Medulla oblongata (tissue), 1 donor: ENCODE results near the gene ANKS3.
A peak's percentile ranks its signal among the peaks of the same experiment; 100 is the strongest.

Source experiments
- DNase-seq: peaks from one replicate; pipeline ENCODE4 v3.0.0-alpha.2; 2015; ENCODE audit errors: extremely low spot score

ANKS3 gene

DNA sequence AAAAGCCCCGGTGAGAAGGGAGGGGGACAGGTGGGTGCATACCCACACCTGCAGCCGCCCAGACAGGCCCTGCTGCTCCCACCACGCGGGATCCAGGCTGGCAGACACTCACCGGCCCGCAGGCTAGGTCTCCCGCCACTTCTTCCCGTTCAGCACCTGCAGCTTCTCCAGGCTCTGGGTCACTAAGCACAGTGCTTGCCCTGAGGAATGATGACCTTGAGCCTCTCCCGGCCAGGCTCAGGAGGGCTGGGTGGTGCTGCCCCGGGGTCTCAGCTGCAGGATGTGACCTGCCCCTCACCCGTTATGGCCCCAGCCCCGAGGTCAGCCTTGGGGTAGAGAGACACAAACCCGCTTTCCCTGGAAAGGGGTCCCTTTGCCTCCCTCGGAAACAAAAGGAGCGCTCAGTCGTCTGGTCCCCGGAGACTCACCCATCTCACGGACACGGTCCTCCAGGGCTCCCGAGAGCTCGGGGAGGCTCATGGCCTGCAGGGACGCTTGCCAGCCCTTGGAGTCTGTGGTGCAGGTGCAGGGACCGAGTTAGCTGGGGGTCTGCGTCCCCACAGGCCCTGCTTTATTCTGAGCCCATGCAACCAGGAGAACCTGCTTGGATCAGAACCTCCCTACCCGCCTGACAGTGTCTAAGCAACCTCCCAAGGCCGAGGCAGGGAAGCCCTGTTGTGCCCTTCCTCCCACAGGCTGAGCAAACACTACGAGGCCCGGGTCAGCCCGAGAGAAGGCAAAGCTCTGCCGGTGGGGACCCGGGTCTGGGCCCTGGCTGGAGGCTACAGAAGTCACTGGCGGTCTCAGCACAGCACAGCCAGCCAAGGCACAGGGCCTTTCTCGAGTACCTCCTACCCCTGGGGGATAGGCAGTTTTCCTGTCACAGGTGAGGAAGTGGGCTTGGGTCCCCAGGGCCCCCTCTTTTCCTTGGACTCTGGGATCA is 36.9 kb downstream of the ANKS3 start:
- no peak for DNase-seq

DNA sequence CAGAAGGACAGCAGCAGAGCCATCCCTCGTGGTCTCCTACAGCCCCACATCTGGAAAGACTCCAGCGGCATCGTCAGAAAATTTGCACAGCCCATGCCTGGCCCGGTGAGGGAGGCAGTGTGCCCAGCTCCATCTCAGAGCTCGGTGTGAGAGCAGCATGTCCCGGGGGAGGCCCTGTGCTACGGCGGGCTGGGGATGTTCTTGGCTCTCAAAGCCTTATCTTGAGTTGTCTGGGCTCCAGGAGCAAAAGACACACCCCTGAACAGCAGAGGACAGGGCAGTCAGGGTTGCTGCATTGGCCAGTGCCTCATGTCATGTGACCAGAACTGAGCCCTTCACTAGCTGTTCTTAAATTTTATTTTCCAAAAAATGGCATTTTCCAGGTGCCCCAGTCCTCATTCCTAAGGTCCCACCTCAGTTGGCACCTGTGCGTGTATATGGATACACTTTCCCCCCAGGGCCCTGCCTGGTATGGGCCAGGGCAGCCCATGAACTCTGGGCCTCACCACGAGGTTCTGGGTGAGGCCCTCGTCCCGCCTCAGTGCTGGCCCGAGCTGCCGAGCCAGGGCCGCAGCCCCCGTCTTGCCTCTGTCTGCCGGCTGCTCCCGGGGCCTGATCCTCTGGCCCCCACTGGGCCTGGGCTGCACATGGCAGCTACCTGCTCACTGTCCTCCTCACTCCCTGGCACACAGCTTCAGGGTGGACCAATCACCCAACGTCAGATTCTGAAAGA is 37.7 kb downstream of the ANKS3 start:
- no peak for DNase-seq

DNA sequence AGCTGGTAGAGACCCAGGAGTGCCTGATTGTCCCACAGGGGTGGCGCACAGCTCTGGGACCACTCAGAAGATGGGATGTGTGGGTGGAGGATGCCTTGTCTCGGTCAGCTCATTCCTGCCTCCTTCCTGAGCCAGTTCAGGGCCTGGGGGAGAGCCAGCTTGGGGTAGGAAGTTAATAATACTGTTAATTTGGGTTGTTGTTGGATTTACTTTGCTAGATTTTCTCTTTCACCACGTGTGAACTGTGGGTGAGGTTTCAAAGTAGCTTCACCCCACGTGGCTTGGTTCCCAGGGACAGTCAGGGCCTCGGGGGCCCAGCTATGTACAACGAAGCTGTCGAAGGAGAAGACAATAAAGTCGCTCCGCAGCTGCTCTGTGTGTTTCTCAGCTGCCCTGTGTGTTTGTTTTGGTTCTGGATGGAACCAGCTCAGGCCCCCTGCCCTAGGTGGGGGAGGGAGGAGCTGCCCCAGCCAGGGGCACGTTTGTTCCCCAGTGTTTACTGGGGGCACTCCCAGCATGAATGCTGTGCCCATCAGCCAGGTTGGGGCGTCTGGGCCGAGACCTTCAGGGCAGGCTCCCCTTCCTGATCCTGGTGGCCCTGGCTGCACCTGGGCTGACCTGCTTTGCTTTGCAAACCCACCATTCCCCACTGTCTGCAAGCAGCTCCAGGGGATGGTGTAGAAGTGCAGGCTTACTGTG is 38.4 kb downstream of the ANKS3 start:
- DNase-seq: no peak

DNA sequence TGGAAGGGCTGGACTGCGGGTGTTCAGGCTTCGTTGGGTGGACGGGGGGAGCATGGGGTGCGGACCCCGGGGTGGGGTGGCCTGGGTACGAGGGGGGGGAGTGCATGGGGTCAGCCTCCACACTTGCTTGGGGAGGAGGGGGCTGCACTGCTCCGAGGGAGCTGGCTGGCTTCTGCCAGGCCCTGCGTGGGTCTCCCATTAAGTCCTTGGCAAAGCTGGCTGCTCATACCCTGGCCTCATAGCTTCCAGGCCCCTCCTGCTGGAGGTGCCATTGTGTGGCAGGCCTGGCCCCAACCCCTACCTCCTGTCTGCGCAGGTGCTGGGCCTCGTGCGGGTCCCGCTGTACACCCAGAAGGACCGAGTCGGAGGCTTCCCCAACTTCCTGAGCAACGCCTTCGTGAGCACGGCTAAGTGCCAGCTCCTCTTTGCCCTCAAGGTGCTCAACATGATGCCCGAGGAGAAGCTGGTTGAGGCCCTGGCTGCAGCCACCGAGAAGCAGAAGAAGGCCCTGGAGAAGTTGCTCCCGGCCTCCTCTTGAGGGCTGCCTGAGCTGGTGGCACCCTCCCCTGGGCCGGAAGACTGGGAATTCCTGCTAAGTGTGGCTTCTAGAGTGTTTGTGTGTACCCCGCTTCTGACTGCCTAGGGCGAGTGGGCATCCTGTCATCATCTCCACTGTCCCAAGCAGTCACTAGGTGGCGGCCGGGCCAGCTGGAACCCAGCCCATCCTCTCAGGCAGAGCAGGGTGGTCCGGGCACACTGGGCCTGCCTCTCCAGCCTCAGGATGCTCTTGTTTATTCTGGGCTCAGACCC is 39.2 kb downstream of the ANKS3 start:
- DNase-seq: peak; percentile 51

GRCh38 chr16:4693956-4694641 is 40.0 kb downstream of the ANKS3 start:
- no peak for DNase-seq

- DNase-seq: peak; percentile 97
These were observed 40.6 kb downstream of the ANKS3 start, which contains the start of gene NUDT16L1 for GRCh38 chr16:4693296-4693955. TSS of gene NUDT16L1 (plus strand) at chr16:4693562. CDS start at chr16:4693727, 165 bp downstream.

GRCh38 chr16:4692460-4693295 is 41.4 kb downstream of the ANKS3 start:
- no peak for DNase-seq

GRCh38 chr16:4691666-4692412 is 42.2 kb downstream of the ANKS3 start:
- no peak for DNase-seq

- DNase-seq: no peak
These were observed 43.0 kb downstream of the ANKS3 start for GRCh38 chr16:4690946-4691665.

- DNase-seq: no peak
These were observed 44.0 kb downstream of the ANKS3 start for GRCh38 chr16:4689864-4690704.

DNA sequence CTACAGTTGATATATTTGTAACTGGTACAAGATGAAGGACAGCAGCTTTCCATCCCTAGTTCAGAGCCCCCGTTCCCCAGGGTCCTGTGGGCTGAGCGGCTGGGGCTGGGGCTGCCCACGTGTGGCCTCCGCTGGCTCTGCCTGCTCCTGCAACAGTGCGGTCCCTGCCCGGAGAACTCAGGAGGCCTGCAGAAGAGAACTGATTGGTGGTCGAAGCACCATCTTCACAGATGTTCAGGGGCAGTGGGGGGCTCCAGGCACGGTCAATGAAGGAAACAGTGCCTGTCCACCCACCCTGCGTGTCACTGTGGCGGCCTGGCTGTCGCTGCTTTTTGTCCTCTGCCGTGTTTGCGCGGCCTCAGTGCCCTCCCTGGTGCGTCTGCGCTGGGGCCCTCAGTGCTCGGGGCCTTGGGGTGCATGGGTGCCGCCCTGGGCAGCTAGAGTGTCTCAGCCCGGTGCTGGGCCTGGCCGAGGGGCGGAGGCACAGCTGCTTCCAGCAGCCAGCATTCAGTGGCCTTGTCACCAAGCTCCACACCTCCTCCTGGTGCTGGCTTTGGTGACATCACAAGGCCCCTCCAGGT is 44.9 kb downstream of the ANKS3 start:
- no peak for DNase-seq

- DNase-seq: no peak
These were observed 45.4 kb downstream of the ANKS3 start for GRCh38 chr16:4688674-4689045.

DNA sequence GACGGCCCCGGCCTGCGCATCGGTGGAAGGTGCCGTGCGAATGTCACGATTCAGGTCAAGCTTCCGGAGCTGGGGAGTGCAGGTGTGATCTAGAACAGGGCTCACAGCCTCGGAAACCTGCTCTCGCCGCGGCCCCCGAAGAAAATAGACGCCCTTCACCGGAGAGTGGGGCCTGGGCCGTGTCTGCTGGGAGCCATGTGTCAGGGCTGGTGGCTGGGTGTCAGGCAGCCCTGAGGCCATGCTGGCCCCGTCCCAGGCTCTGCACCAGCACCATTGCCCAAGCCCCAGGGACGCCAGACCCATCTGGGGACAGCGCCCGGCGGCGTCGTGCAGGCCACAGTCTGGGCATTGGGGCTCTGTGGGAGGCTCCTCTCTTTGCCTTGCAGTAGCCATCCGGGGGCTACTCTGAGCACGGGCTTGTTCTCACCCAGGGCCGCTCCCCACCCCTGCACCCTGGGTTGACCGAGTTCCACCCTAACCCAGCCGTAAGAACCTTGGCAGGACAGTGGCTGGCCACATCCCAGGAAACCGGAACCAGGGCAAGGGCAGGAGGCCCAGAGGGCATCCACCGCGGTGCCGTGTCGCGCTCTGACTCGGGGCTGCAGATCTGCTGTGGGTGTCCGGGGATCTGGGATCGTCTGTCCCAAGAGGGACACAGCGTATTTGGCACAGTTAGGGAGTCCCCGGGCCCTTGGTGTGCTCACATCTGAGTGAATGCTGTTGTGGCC is 46.0 kb downstream of the ANKS3 start:
- no peak for DNase-seq

DNA sequence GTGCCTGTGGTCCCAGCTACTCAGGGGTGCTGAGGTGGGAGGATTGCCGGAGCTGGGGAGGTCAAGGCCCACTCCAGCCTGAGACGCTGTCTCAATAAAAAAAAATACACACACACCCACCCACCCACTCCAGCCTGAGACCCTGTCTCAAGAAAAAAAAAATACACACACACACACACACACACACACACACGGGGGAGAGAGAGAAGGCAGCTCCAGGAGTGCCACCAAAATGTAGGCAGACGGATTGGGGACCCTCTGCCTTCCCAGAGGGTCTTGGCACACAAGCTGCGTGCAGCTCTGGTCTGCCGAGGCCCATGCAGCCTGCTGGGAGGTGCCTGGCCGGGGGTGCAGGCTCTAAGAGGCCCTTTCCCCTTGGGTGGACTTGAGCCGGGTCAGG is 46.7 kb downstream of the ANKS3 start:
- no peak for DNase-seq

DNA sequence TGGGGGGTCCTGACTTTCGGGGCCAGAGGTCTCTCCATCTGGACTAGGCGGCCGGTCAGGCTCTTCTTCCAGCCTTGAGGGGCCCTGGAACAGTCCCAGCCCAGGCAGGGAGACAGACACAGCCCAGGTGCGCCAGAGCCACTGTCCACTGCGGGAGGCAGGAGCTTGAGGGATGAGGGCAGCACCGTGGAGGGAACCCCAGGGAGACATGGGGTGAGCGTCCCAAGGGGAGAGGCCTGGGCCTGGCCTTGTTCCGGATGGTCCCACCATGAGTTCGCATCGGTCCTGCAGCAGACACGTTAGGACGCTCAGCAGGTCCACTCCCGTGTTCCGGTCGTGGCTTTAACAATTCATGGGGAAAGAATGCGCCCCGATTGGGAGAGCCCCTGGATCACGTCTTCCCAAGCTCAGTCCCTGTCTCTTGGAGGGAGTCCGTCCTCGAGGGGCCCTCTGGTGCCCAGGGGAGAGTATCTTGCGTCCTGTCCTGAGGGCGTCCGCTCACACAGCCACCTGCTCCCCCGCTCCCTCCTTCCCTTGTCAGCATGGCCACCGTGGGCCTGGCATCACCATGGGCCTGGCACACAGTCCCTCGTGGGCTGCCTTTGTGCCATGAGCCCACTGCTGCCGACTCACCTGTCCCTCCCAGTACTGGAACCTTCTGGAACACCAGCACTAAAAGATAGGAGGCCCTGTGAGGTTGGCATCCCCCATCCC is 47.4 kb downstream of the ANKS3 start:
- no peak for DNase-seq
